Measurements from ENCODE around the gene HNRNPA3. TPM values are rescaled to one million over a fixed set of nuclear protein-coding genes. Genes with fewer than 3 reads are reported as not detected.

The HNRNPA3 gene
- total and polyA plus RNA-seq, 10 of the 15 experiments (the other 5 are each of a cell fraction or from before 2014, with no cell fraction given): 40.4 to 343 (median 206) TPM

GRCh38 chr2:177239932-177240630 is 27.5 kb downstream of the HNRNPA3 start (continued):
- TF ChIP-seq BHLHE40 (IDR thresholded peaks at IDR 0.05; ENCODE audit: borderline replicate concordance in 1 of 2, low read depth in 2 of 2, low read length in 1 of 2) (peak; percentile 35 to 41; a peak in 2 of 4 replicates), IKZF1 (conservative IDR thresholded peaks at IDR 0.05) (peak; percentile 46; the same call in 1 of the 2 replicates), SUZ12 (IDR thresholded peaks at IDR 0.05; ENCODE audit: unreplicated experiment) (no peak), MYB (IDR thresholded peaks at IDR 0.05; ENCODE audit: borderline replicate concordance, low read depth, low read length) (no peak), FOS (IDR thresholded peaks at IDR 0.05; ENCODE audit: borderline replicate concordance, extremely low read depth, insufficient read length) (no peak), CBFB (IDR thresholded peaks at IDR 0.05; ENCODE audit: low read depth) (no peak), EED (IDR thresholded peaks at IDR 0.05; ENCODE audit: low read depth) (peak; percentile 23; the same call in 1 of the 2 replicates), ZNF384 (IDR thresholded peaks at IDR 0.05; ENCODE audit: borderline replicate concordance, low read depth, low read length) (peak; percentile 69), E4F1 (IDR thresholded peaks at IDR 0.05; ENCODE audit: borderline replicate concordance, partially characterized antibody) (no peak), SPI1 (IDR thresholded peaks at IDR 0.05; ENCODE audit: borderline replicate concordance, insufficient read depth, low read depth, low read length) (peak; percentile 83), ETV6 (conservative IDR thresholded peaks at IDR 0.05 in 1 of 2, IDR thresholded peaks at IDR 0.05 in 1 of 2; ENCODE audit: borderline replicate concordance in 1 of 2, low read depth in 1 of 2) (peak in 1 of 2 experiments; percentile 60; a peak in 1 of 4 replicates), IRF4 (IDR thresholded peaks at IDR 0.05; ENCODE audit: low read depth, low read length) (no peak), MYC (IDR thresholded peaks at IDR 0.05; ENCODE audit: insufficient read depth, insufficient read length, insufficient replicate concordance, low read length, severe bottlenecking) (no peak)
- TF ChIP-seq, protein P1, sequence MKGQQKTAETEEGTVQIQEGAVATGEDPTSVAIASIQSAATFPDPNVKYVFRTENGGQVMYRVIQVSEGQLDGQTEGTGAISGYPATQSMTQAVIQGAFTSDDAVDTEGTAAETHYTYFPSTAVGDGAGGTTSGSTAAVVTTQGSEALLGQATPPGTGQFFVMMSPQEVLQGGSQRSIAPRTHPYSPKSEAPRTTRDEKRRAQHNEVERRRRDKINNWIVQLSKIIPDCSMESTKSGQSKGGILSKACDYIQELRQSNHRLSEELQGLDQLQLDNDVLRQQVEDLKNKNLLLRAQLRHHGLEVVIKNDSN (IDR thresholded peaks at IDR 0.05; ENCODE audit: borderline replicate concordance, extremely low read length, insufficient read depth, low read depth, low read length): peak; percentile 31
- TF ChIP-seq, protein P2, sequence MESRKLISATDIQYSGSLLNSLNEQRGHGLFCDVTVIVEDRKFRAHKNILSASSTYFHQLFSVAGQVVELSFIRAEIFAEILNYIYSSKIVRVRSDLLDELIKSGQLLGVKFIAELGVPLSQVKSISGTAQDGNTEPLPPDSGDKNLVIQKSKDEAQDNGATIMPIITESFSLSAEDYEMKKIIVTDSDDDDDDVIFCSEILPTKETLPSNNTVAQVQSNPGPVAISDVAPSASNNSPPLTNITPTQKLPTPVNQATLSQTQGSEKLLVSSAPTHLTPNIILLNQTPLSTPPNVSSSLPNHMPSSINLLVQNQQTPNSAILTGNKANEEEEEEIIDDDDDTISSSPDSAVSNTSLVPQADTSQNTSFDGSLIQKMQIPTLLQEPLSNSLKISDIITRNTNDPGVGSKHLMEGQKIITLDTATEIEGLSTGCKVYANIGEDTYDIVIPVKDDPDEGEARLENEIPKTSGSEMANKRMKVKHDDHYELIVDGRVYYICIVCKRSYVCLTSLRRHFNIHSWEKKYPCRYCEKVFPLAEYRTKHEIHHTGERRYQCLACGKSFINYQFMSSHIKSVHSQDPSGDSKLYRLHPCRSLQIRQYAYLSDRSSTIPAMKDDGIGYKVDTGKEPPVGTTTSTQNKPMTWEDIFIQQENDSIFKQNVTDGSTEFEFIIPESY (IDR thresholded peaks at IDR 0.05): no peak
